ENCODE data around the gene GXYLT2. TPM values are rescaled to one million over a fixed set of nuclear protein-coding genes. Genes with fewer than 3 reads are reported as not detected.

The GXYLT2 gene
- total and polyA plus RNA-seq, 10 of the 15 experiments (the other 5 are each of a cell fraction or from before 2014, with no cell fraction given), result 0.27 to 2.6 (median 0.78) TPM

DNA sequence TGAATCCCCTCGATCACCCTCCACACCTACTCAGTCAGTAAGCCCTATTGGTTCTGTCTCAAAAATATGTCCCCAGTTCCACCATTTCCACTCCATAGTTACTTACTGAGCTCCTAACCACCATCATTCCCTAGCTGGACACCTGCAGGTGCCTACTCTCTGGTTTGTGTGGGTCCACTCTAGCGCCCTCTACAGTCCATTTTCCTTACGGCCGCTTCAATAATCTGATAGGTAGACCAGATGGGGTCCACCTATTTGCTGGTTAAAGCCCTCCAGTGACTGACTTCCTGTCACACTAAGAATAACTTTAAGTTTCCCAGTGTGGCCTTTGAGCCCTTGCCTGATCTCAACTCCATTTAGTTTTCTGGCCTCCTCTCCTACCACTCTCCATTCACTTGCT lies 5.0 kb downstream of the GXYLT2 start:
- intact Hi-C loops (cut with micrococcal nuclease; ENCODE audit: unreplicated experiment) (no loop called here), in situ Hi-C loops (cut with MboI) (no loop called here)
- H2AFZ ChIP-seq (ENCODE audit: control insufficient read depth, low read depth, low read length), result no peak overlapping the region
- FAIRE-seq (no peak), DNase-seq (ENCODE audit: low read depth, low spot score) (no peak), ATAC-seq (no peak)
- H3K9ac ChIP-seq (ENCODE audit: control insufficient read depth, insufficient read depth, low read length), result no peak overlapping the region
- H3K27ac ChIP-seq (ENCODE audit: control insufficient read depth, insufficient read depth), result no peak overlapping the region
- no peak overlapping the region for H3K4me2 ChIP-seq (ENCODE audit: control insufficient read depth, insufficient read depth)
- H3K36me3 ChIP-seq (ENCODE audit: control insufficient read depth in 2 of 2, insufficient read depth in 2 of 2, low read length in 1 of 2), result no peaks in the 10 kb centered on the region
- RAD21 ChIA-PET (ENCODE audit: unreplicated experiment), result no interaction called here
- SMC1A ChIA-PET (ENCODE audit: uncharacterized antibody, unreplicated experiment), result interaction anchor here (1.2 kb wide), 1 partner anchor 42 kb away, joined by 5 read pairs; no protein-coding TSS in a partner anchor
- no peaks in the 10 kb centered on the region for H3K9me3 ChIP-seq (replicated peaks; ENCODE audit: control insufficient read depth, insufficient read depth, low read length)
- H3K27me3 ChIP-seq (replicated peaks in 1 of 2; ENCODE audit: control insufficient read depth in 2 of 2, insufficient read depth in 2 of 2, low read length in 1 of 2), result no peaks in the 10 kb centered on the region; a peak in 2 of 4 replicates
- TF ChIP-seq NR2C1 (IDR thresholded peaks at IDR 0.05), result no peak
- TF ChIP-seq, protein P1, sequence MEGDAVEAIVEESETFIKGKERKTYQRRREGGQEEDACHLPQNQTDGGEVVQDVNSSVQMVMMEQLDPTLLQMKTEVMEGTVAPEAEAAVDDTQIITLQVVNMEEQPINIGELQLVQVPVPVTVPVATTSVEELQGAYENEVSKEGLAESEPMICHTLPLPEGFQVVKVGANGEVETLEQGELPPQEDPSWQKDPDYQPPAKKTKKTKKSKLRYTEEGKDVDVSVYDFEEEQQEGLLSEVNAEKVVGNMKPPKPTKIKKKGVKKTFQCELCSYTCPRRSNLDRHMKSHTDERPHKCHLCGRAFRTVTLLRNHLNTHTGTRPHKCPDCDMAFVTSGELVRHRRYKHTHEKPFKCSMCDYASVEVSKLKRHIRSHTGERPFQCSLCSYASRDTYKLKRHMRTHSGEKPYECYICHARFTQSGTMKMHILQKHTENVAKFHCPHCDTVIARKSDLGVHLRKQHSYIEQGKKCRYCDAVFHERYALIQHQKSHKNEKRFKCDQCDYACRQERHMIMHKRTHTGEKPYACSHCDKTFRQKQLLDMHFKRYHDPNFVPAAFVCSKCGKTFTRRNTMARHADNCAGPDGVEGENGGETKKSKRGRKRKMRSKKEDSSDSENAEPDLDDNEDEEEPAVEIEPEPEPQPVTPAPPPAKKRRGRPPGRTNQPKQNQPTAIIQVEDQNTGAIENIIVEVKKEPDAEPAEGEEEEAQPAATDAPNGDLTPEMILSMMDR (IDR thresholded peaks at IDR 0.05 in 2 of 3, conservative IDR thresholded peaks at IDR 0.05 in 1 of 3; ENCODE audit: control insufficient read depth in 2 of 3, extremely low read depth in 1 of 3, insufficient read depth in 1 of 3, low read depth in 3 of 3, low read length in 3 of 3), result peak in 1 of 3 experiments; percentile 33; a peak in 1 of 6 replicates
- H4K20me1 ChIP-seq (ENCODE audit: control insufficient read depth, insufficient read depth), result no peaks in the 10 kb centered on the region
- no peak overlapping the region for H3K4me3 ChIP-seq
- no TSS peak for BruUV-seq (replicated peaks)
- 0 out of 2 replicates have a peak, but pooled peaks cover 5% of the 10 kb centered on the region for H3K4me1 ChIP-seq (ENCODE audit: control insufficient read depth, insufficient read depth, low read length)
- CTCF ChIA-PET, result interaction anchor here (0.8 to 3.0 kb wide), 3 partner anchors 10 to 166 kb away, joined by 3 to 14 read pairs (median 8); no protein-coding TSS in a partner anchor
- WGBS (ENCODE audit: insufficient coverage, insufficient replicate concordance, low lambda C conversion rate, missing lambda C conversion rate), result 1% methylated on average over 4 of the region's 4 CpGs
- H3K79me2 ChIP-seq (ENCODE audit: control insufficient read depth, insufficient read depth, low read length), result no peaks in the 10 kb centered on the region
- POLR2A ChIA-PET, result no interaction called here

DNA sequence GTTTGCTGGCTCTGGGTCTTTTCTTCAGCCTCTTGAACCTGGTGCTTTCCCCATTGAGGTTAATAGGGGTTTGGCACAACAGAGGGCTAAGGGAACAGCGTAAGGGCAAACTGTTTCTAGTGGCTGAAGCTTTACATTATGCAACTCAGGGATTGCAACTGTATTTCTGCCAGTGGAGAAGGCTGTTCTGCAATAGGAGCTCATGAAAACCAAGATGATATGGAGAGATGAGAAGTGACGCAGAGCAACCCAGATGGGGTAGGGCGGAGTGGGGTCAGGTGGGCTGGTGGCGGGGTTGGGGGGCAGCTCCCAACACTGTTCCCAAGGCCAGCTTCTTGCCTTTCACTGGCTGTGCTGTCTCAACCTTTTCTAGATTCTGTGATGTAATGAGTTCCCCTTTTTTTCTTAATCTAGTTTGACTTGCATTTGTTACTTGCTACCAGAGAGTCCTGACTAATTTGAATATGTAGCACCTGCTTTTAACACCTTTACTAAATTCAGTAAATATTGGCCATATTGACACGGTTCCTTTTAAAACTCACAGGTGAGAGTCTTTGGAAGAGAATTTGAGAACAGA lies 7.2 kb downstream of the GXYLT2 start:
- no TSS peak for BruUV-seq (replicated peaks)
- no peaks in the 10 kb centered on the region for H4K20me1 ChIP-seq (ENCODE audit: control insufficient read depth, insufficient read depth)
- H3K27ac ChIP-seq (ENCODE audit: control insufficient read depth, insufficient read depth), result no peak overlapping the region
- no peaks in the 10 kb centered on the region for H3K36me3 ChIP-seq (ENCODE audit: control insufficient read depth in 2 of 2, insufficient read depth in 2 of 2, low read length in 1 of 2)
- POLR2A ChIA-PET, result no interaction called here
- 25% methylated on average over 5 of the region's 5 CpGs for WGBS (ENCODE audit: insufficient coverage, insufficient replicate concordance, low lambda C conversion rate, missing lambda C conversion rate)
- SMC1A ChIA-PET (ENCODE audit: uncharacterized antibody, unreplicated experiment), result no interaction called here
- H3K9me3 ChIP-seq (replicated peaks; ENCODE audit: control insufficient read depth, insufficient read depth, low read length), result no peaks in the 10 kb centered on the region
- no peak overlapping the region for H3K4me2 ChIP-seq (ENCODE audit: control insufficient read depth, insufficient read depth)
- no peak for FAIRE-seq
- no peak overlapping the region for H2AFZ ChIP-seq (ENCODE audit: control insufficient read depth, low read depth, low read length)
- ATAC-seq, result peak; percentile 31; the same call in 2 of the 3 replicates
- H3K9ac ChIP-seq (ENCODE audit: control insufficient read depth, insufficient read depth, low read length), result no peak overlapping the region
- CTCF ChIA-PET, result interaction anchor here (1.4 kb wide), 2 partner anchors 162 to 229 kb away, joined by 3 to 5 read pairs; no protein-coding TSS in a partner anchor
- intact Hi-C loops (cut with micrococcal nuclease; ENCODE audit: unreplicated experiment), result no loop called here
- H3K27me3 ChIP-seq (replicated peaks in 1 of 2; ENCODE audit: control insufficient read depth in 2 of 2, insufficient read depth in 2 of 2, low read length in 1 of 2), result no peaks in the 10 kb centered on the region
- H3K4me1 ChIP-seq (ENCODE audit: control insufficient read depth, insufficient read depth, low read length), result no peaks in the 10 kb centered on the region
- TF ChIP-seq, protein P2, sequence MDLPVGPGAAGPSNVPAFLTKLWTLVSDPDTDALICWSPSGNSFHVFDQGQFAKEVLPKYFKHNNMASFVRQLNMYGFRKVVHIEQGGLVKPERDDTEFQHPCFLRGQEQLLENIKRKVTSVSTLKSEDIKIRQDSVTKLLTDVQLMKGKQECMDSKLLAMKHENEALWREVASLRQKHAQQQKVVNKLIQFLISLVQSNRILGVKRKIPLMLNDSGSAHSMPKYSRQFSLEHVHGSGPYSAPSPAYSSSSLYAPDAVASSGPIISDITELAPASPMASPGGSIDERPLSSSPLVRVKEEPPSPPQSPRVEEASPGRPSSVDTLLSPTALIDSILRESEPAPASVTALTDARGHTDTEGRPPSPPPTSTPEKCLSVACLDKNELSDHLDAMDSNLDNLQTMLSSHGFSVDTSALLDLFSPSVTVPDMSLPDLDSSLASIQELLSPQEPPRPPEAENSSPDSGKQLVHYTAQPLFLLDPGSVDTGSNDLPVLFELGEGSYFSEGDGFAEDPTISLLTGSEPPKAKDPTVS (IDR thresholded peaks at IDR 0.05; ENCODE audit: low read depth, low read length), result no peak
- TF ChIP-seq SMAD1 (IDR thresholded peaks at IDR 0.05; ENCODE audit: low read depth, partially characterized antibody) (no peak), SPI1 (IDR thresholded peaks at IDR 0.05; ENCODE audit: borderline replicate concordance, insufficient read depth, low read depth, low read length) (peak; percentile 33; the same call in 1 of the 2 replicates), CBX3 (IDR thresholded peaks at IDR 0.05; ENCODE audit: borderline replicate concordance, low read depth) (no peak), MXI1 (IDR thresholded peaks at IDR 0.05; ENCODE audit: low read depth, low read length) (no peak)
- TF ChIP-seq, protein P3, sequence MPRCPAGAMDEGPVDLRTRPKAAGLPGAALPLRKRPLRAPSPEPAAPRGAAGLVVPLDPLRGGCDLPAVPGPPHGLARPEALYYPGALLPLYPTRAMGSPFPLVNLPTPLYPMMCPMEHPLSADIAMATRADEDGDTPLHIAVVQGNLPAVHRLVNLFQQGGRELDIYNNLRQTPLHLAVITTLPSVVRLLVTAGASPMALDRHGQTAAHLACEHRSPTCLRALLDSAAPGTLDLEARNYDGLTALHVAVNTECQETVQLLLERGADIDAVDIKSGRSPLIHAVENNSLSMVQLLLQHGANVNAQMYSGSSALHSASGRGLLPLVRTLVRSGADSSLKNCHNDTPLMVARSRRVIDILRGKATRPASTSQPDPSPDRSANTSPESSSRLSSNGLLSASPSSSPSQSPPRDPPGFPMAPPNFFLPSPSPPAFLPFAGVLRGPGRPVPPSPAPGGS (IDR thresholded peaks at IDR 0.05; ENCODE audit: borderline replicate concordance, insufficient read depth, low read depth, low read length, poor library complexity, severe bottlenecking), result no peak
- in situ Hi-C loops (cut with MboI), result no loop called here
- no peak for DNase-seq (ENCODE audit: low read depth, low spot score)
- RAD21 ChIA-PET (ENCODE audit: unreplicated experiment), result no interaction called here
- H3K79me2 ChIP-seq (ENCODE audit: control insufficient read depth, insufficient read depth, low read length), result no peaks in the 10 kb centered on the region
- no peak overlapping the region for H3K4me3 ChIP-seq

Data from GM12878 (cell line).